GM21717 (cell line): Measurements from ENCODE around the gene POTEM.
"Not testable (repeated sequence)": the region's sequence is repeated elsewhere in the genome, so short reads cannot be mapped to it uniquely, and the experiment has no call there.

Experiments
- ATAC-seq: cut with Tn5 transposase; IDR thresholded peaks from one replicate; pipeline ENCODE4 v1.9.1; 2021; ENCODE audit warnings: mild to moderate bottlenecking, moderate library complexity; ENCODE audit not compliant: unreplicated experiment

The POTEM gene

GRCh38 chr14:18967134-18967533, at the start of gene POTEM:
Gene POTEM (plus strand): TSS chr14:18967434. CDS start chr14:18967486, 52 bp downstream.
- ATAC-seq = not testable (repeated sequence)

DNA sequence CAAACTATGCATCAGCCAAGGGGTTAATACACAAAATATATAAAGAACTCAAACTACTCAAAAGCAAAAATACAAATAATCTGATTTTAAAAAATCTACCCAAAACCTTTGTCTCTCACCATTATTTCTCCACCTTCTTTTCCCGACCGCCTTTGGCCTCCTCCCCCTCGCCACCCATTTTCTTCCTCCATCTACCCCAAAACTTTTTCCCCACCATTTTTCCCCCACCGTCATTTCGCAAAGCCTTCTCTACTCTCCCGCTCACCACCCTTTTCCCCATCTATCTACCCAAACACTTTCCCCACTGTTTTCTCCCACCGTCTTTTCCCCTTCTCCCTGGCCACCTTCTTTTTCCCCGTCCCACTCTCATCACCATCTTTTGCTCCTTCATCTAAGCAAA, 48.9 kb upstream of the POTEM start:
- ATAC-seq = not testable (repeated sequence)

DNA sequence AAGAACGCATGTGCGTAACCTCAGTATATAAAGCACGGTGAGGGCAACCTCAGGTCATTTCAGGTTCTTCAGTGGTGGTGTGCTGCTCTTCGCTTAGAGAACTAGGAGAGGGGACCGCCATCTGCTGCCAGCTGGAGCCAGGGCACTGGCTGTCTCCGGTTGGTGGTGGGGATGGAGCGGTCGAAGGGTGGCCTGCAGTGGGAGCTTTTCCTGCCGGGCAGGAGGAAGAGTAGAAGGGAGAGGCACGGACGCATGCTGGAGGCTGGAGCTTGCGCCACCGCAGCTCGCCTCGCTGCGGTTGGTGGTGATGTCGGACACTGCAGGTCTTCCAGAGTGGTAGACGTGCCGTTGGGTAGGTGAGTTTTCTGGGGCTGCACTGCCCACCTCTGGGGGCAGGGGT, 47.2 kb upstream of the POTEM start:
- ATAC-seq = not testable (repeated sequence)

GRCh38 chr14:18921055-18921701, 46.1 kb upstream of the POTEM start:
- ATAC-seq = not testable (repeated sequence)

DNA sequence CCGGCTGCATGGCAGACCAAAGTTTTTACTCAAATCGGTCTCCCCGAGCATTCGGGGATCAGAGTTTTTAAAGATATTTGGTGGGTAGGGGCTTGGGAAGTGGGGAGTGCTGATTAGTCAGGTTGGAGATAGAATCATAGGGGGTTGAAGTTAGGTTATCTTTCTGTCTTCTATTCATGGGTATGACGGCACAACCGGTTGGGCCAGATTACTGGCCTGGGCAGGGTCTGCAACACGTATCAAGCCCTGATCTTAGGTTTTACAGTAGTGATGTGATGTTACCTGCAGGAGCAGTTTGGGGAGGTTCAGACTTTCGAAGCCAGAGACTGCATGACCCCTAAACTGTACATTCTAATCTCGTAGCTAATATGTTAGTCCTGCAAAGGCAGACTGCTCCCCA, 30.4 kb upstream of the POTEM start:
- not testable (repeated sequence) for ATAC-seq

GRCh38 chr14:18938733-18939132, 28.5 kb upstream of the POTEM start:
- ATAC-seq = not testable (repeated sequence)

DNA sequence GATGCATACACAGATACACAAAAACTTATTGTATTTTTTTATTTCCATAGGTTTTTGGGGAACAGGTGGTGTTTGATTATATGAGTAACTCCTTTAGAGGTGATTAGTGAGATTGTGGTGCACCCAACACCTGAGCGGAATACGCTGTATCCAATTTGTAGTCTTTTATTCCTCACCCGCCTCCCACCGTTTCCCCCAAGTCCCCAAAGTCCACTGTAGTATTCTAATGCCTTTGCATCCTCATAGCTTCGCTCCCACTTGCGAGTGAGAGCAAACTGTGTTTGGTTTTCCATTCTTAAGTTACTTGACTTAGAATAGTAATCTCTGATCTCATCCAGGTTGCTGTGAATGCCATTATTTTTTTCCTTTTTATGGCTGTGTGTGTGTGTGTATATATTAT, 17.3 kb upstream of the POTEM start:
- not testable (repeated sequence) for ATAC-seq

GRCh38 chr14:18953085-18953484, 14.1 kb upstream of the POTEM start:
- not testable (repeated sequence) for ATAC-seq

DNA sequence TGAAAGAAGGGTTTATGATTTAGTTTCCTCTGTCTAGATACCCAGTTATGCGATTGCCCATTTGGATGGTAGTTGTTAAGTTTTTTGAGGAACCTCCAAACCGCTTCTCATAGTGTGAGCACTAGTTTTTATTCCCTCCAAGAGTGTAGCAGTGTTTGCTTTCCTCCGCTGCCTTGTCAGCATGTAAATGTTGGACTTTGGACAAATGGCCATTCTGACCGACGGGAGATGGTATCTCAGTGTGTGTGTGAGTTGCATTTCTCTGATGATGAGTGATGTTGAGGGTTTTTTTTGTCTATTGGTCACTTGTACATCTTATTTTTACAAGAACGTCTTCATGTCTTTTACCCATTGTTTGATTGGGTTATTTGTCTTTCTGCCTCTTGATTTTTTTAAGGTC, 11.4 kb upstream of the POTEM start:
- not testable (repeated sequence) for ATAC-seq

GRCh38 chr14:18961576-18961975, 5.7 kb upstream of the POTEM start:
- ATAC-seq = not testable (repeated sequence)

DNA sequence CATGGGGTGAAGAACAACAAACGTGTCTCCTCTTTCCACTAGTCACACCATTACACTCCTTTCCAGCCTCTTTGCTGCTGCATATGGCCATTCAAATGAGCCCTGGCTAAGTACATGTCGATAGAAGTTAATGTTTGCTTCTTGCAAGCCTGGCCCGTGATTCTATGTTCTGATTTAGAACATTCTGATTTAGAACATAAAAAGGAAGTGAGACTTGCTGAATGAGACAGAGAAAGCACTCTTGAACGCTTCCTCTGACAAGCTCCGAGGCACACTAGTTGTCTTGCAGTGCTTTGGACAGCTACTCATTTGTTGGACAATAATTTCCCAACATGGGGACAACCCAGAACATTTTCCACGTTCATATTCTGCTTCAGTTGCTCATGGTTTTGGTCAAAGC, 5.1 kb upstream of the POTEM start:
- peak; percentile 46 for ATAC-seq

GRCh38 chr14:18963276-18963675, 4.0 kb upstream of the POTEM start:
- ATAC-seq = not testable (repeated sequence)

- not testable (repeated sequence) for ATAC-seq
Observed at GRCh38 chr14:18964878-18965277, 2.4 kb upstream of the POTEM start.

DNA sequence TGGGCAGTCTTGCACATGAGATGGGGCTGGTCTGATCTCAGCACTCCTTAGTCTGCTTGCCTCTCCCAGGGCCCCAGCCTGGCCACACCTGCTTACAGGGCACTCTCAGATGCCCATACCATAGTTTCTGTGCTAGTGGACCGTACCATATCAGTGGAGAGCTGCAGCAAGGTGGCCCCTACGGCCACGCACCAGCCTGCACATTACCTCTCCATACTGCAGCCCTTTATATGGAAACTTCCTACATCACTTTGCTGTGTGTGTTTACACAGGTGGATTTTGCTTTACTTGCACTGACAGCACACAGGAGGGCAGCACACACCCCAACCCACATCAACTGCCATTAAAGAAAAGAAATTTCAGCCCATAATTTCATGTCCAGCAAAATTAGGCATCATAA, 35.3 kb downstream of the POTEM start:
- ATAC-seq = not testable (repeated sequence)

- ATAC-seq = not testable (repeated sequence)
Observed at GRCh38 chr14:19006490-19006889, 39.3 kb downstream of the POTEM start.

GRCh38 chr14:19007678-19008077, 40.4 kb downstream of the POTEM start:
- ATAC-seq = not testable (repeated sequence)

DNA sequence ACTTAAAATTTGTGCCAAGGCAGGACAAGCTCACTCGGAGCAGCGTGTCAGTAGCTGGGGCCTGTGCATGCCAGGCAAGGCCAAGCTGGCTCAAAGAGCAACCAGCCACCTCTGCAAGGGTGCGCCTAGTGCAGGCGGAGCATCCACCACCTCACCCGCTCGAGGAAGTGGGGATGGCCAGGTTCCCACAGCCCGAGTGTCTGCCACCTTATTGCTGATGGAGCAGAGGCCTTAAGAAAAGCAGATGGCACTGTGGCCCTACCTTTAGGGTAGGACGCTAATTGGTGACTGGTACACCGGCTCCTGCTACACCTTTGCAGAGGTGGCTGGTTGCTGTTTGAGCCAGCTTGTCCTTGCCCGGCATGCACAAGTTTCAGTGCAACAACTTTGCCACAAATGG, 43.8 kb downstream of the POTEM start:
- not testable (repeated sequence) for ATAC-seq

GRCh38 chr14:19011703-19012102, 44.5 kb downstream of the POTEM start:
- not testable (repeated sequence) for ATAC-seq

DNA sequence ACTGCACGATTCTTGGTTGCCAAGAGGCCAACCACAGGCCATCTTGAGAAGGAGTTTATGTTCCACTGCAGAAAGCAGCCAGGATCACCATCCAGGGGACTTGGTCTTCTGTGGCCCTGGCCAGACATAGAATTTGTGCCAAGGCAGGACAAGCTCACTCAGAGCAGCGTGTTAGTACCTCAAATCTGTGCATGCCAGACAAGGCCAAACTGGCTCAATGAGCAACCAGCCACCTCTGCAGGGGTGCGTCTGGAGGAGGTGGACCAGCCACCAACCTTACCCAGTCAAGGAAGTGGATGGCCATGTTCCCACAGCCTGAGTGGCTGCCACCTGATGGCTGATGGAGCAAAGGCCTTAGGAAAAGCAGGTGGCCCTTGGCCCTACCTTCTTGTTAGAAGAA, 48.0 kb downstream of the POTEM start:
- ATAC-seq = not testable (repeated sequence)

DNA sequence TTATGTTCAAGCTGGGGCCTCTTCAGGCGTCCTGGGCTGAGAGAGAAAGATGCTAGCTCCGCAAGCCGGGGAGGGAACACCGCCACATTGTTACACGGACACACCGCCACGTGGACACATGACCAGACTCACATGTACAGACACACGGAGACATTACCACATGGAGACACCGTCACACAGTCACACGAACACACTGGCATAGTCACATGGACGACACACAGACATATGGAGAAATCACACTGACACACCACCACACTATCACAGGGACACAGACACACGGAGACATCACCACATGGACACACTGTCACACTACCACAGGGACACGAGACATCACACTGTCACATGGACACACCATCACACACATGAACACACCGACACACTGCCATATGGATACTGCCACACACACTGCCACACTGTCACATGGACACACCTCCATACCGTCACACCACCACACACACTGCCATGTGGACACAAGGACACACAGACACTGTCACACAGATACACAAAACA, 57.9 kb downstream of the POTEM start:
- not testable (repeated sequence) for ATAC-seq

GRCh38 chr14:19026649-19027351, 59.6 kb downstream of the POTEM start:
- ATAC-seq = not testable (repeated sequence)

DNA sequence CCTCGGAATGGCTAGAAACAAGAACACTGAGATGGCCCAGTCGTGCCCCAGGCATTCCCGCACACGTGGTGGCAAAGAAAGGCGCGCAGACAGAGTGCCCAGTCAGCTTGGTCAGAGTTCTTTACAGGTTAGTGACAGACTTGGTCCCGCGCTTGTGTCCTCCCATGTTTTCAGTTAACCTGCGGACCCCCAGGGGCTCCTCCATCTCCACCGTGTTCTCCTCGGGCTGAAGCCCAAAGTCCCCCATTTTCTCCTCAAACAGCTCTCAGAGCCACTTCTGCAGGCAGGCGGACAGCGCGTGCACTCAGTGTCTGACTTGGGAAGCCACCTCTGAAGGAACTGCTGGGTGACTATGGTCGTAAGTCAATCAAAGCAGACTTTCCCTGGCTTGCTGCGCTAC, 60.7 kb downstream of the POTEM start:
- not testable (repeated sequence) for ATAC-seq
